ENCODE data around the gene P2RX1.

DNA sequence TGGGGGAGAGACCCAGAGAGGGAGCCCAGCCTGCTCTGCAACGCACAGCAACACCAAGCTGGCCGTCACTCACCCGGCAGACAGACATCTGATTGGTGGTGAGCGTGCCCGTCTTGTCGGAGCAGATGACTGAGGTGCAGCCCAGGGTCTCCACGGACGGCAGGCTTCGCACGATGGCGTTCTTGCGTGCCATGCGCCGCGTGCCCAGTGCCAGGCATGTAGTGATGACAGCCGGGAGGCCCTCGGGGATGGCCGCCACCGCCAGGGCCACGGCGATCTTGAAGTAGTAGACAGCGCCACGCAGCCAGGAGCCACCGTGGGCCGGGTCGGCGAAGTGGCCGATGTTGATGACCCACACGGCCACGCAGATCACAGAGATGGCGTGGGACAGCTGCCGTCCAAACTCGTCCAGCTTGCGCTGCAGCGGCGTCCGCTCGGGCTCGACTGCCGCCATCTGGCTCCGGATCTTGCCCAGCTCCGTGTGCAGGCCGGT is 31.1 kb upstream of the P2RX1 start:
- TF ChIP-seq CTCF (IDR thresholded peaks at IDR 0.05) (no peak), POLR2A (IDR thresholded peaks at IDR 0.05) (no peak), EP300 (IDR thresholded peaks at IDR 0.05; ENCODE audit: low read depth) (no peak)
